Left renal cortex interstitium (tissue), 4 donors: ENCODE data around the gene TRAPPC3. TPM values are rescaled to one million over a fixed set of nuclear protein-coding genes. Genes with fewer than 3 reads are reported as not detected.

Experiments
- DNase-seq, 4 donors: peaks; one replicate each; pipeline ENCODE4 v3.0.0-alpha.2; 2013; ENCODE audit warnings: low read depth in 4 of 4, low spot score in 2 of 4, missing footprints in 1 of 4
- polyA plus RNA-seq, 4 donors: library from polyadenylated mRNA; unstranded; fragments of 120-200 nt; gene quantifications; one replicate each; pipeline ENCODE4 v1.2.1, GENCODE V29; 2013; ENCODE audit not compliant: insufficient read length in 4 of 4

Gene TRAPPC3
- polyA plus RNA-seq, 4 donors = 63.0 to 67.7 (median 63.3) TPM

GRCh38 chr1:36128905-36129206, 20.4 kb downstream of the TRAPPC3 start:
- no peak for DNase-seq

- no peak for DNase-seq
These were observed 21.0 kb downstream of the TRAPPC3 start for GRCh38 chr1:36128126-36128904.

GRCh38 chr1:36126797-36127500, 22.3 kb downstream of the TRAPPC3 start:
- DNase-seq = no peak

GRCh38 chr1:36126005-36126716, 23.1 kb downstream of the TRAPPC3 start:
- DNase-seq = no peak

GRCh38 chr1:36125129-36125991, 23.9 kb downstream of the TRAPPC3 start, which contains the start of gene COL8A2:
Gene COL8A2 (minus strand): TSS chr1:36125222. CDS start chr1:36100242, 24,980 bp downstream.
- no peak for DNase-seq

- no peak for DNase-seq
These were observed 24.7 kb downstream of the TRAPPC3 start for GRCh38 chr1:36124404-36125128.

GRCh38 chr1:36123356-36123755, 25.9 kb downstream of the TRAPPC3 start:
- DNase-seq = no peak

GRCh38 chr1:36122062-36123030, 26.9 kb downstream of the TRAPPC3 start:
- DNase-seq = no peak

- DNase-seq = no peak
These were observed 29.8 kb downstream of the TRAPPC3 start for GRCh38 chr1:36119456-36119855.

GRCh38 chr1:36118447-36119204, 30.7 kb downstream of the TRAPPC3 start:
- DNase-seq = no peak

- DNase-seq = no peak
These were observed 32.4 kb downstream of the TRAPPC3 start for GRCh38 chr1:36116901-36117300.

GRCh38 chr1:36115931-36116330, 33.4 kb downstream of the TRAPPC3 start:
- no peak for DNase-seq

GRCh38 chr1:36115200-36115669, 34.1 kb downstream of the TRAPPC3 start:
- DNase-seq = no peak

GRCh38 chr1:36114371-36114770, 34.9 kb downstream of the TRAPPC3 start:
- no peak for DNase-seq

GRCh38 chr1:36112823-36113222, 36.5 kb downstream of the TRAPPC3 start:
- DNase-seq = no peak

- DNase-seq = no peak
These were observed 38.1 kb downstream of the TRAPPC3 start for GRCh38 chr1:36111151-36111550.

GRCh38 chr1:36109041-36109679, 40.1 kb downstream of the TRAPPC3 start:
- no peak for DNase-seq
